Occipital lobe (tissue), 2 donors: ENCODE results near the gene ITPKC. TPM values are rescaled to one million over a fixed set of nuclear protein-coding genes. Genes with fewer than 3 reads are reported as not detected.

ENCODE experiments used
- DNase-seq: peaks from one replicate; lab custom pipeline; 2025; lab: John Stamatoyannopoulos, UW
- total RNA-seq: library from RNA; depleted of rRNA; stranded (reverse); fragments of >200 nt; gene quantifications from one replicate; pipeline ENCODE4 v1.2.3, GENCODE V29; 2014

ITPKC gene
- total RNA-seq, 1 donor from 2014 or later = 10.0 TPM

DNA sequence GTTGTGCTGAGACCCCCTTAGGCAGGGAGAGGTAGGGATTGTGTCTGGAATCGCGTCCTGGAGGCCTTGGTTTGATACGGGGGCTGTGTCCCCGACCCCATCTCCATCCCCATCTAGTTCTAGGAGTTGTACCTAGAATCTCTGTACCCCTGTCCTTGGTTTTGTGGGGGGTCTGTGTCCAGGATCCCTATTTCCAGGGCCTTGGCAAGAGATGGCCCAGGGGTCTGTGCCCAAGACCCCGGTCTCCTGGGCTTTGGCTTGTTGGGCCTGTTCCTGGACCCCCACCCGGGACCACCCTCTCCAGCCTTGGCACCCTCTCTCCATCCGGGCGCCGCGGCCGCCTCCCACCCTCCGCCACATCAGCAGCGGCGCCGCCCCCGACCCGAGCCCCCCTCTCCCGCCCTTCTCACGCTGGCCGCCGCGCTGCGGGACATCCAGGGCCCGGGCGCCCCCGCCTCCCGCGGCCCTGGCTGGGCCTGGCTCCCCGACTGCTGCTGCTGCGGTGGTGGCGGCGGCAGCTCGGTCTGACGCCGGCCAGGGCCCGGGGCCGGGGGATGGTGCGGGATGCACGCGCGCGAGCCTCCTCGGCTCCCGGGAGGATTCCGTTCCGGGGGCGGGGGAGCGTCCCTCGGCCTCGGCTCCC lies 26.7 kb upstream of the ITPKC start, which contains the start of gene NUMBL:
TSS of gene NUMBL (minus strand) at position 602 of the 643 bp plus-strand sequence. CDS start at position 434, 168 bp downstream.
- no peak for DNase-seq

GRCh38 chr19:40690693-40691420 lies 26.1 kb upstream of the ITPKC start:
- peak; percentile 87 for DNase-seq

GRCh38 chr19:40691421-40692211 lies 25.3 kb upstream of the ITPKC start:
- no peak for DNase-seq

- no peak for DNase-seq
Measured at GRCh38 chr19:40692212-40692551, 24.7 kb upstream of the ITPKC start.

GRCh38 chr19:40693150-40693788 lies 23.6 kb upstream of the ITPKC start:
- no peak for DNase-seq

- DNase-seq = no peak
Measured at GRCh38 chr19:40693896-40694295, 23.0 kb upstream of the ITPKC start.

- DNase-seq = no peak
Measured at GRCh38 chr19:40695881-40696280, 21.0 kb upstream of the ITPKC start.

DNA sequence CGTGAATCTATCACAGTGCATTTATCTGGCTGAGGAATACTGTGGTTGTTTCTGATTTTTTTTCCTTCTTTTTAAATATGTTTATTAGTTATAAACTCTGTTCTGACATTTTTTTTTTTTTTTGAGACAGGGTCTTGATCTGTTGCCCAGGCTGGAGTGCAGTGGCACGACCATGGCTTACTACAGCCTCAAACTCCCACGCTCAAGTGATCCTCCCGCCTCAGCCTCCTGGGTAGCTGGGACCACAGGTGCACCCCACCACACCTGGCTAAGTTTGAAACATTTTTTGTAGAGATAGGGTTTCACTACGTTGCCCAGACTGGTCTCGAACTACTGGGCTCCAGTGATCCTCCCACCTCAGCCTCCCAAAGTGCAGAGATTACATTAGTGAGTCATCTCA lies 19.9 kb upstream of the ITPKC start:
- no peak for DNase-seq

GRCh38 chr19:40700083-40700482 lies 16.8 kb upstream of the ITPKC start:
- no peak for DNase-seq

GRCh38 chr19:40701758-40702157 lies 15.2 kb upstream of the ITPKC start:
- no peak for DNase-seq

DNA sequence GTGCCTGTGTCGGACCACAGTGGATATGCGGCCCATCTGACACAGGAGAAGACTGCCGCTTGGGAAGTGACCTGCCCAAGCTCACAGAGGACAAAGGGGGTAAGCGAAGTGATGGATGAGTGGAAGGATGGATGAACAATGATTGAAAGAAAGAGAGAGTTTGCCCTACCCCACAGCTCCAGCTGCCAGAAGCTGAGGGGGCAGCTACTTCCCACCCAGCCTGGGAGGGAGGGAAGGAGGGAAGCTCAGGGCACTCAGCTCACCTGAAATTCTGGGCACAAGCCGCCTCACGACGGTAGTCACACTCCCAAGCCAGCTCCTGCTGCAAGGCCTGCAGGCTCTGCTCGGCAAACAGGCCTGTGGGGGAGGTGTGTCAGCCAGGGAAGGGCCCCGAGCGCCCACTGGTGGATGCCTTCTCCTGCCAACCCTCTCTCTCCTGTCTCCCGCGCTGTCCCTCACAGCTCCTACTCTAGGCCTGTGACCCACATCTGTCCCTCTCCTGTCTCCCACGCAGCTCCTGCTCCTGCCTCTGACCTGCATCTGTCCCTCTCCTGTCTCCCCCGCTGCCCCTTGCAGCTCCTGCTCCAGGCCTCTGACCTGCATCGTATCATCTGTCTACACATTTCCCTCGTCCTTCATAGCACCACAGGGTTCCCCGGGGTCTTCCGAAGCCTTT lies 14.4 kb upstream of the ITPKC start:
- DNase-seq = peak; percentile 50

GRCh38 chr19:40703029-40703755 lies 13.7 kb upstream of the ITPKC start:
- DNase-seq = no peak

DNA sequence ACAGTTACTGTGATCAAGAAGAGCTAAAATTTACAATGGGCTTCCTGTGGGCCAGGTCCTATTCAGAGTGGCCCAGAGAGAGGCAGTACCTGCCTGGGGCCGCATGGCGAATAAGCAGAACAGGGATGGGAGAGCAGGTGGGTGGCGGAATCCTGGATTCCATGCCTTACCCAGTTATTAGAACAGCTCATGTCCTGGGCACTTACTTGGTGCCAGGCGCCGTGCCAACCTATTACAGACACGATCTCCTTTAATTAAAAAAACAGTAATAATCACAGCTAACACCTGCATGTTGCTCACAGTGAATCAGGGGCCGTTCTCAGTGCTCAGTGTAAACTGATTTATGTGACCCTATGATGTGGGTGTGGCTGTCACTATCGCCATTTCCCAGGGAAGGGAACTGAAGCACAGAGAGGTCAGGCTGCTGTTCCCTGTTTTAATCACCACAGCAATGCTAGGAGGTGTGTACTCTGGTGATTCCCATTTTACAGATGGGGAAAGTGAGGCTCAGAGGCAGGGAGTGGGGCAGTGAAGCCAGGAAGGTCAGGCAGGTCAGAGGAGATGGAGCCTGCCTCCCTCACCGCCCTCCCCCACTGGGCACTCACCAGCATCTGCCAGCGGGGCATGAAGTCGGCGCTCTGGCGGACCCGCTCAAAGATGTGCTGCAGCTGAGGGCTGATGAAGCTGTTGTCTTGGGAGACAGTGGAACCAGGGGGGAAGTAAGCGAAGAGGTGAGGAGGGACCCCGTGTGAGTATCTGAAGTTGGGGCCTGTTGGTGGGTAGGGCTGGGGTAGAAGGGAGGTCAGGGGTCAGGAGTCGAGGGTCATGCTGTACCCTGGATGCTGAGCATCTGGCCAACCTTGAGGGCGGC lies 12.2 kb upstream of the ITPKC start:
- DNase-seq = no peak

- no peak for DNase-seq
Measured at GRCh38 chr19:40705362-40705651, 11.6 kb upstream of the ITPKC start.

GRCh38 chr19:40705950-40706619 lies 10.8 kb upstream of the ITPKC start:
- DNase-seq = no peak

GRCh38 chr19:40707615-40708014 lies 9.3 kb upstream of the ITPKC start:
- no peak for DNase-seq

- DNase-seq = no peak
Measured at GRCh38 chr19:40709817-40710216, 7.1 kb upstream of the ITPKC start.

- DNase-seq = no peak
Measured at GRCh38 chr19:40713939-40714338, 3.0 kb upstream of the ITPKC start.
